GM12864 (cell line): ENCODE data around the gene KCNMA1.

Experiments used
- DNase-seq: peaks from one replicate; pipeline ENCODE4 v3.0.0-alpha.2; 2011; ENCODE audit warnings: low read depth
- H3K4me3 ChIP-seq: 2 replicates; pipeline ENCODE4 v1.5.1; 2011; ENCODE audit warnings: mild to moderate bottlenecking, low read depth, low read length, control low read depth
- CTCF ChIP-seq: IDR thresholded peaks from 2 replicates; pipeline ENCODE4 v1.5.1; 2011; ENCODE audit warnings: low read depth, mild to moderate bottlenecking, moderate library complexity, low read length, control low read depth, inconsistent platforms; ENCODE audit errors: missing control alignments

The KCNMA1 gene

GRCh38 chr10:77474386-77474785, 163.2 kb downstream of the KCNMA1 start:
- DNase-seq: no peak
- TF ChIP-seq CTCF: no peak
- H3K4me3 ChIP-seq: no peak overlapping the region

- no peak for TF ChIP-seq CTCF
- H3K4me3 ChIP-seq: no peak overlapping the region
- no peak for DNase-seq
Observed at GRCh38 chr10:77472146-77472545, 165.5 kb downstream of the KCNMA1 start.

- TF ChIP-seq CTCF: no peak
- no peak for DNase-seq
- H3K4me3 ChIP-seq: no peak overlapping the region
Observed at GRCh38 chr10:77471069-77471536, 166.5 kb downstream of the KCNMA1 start.

GRCh38 chr10:77467422-77467963, 170.1 kb downstream of the KCNMA1 start:
- DNase-seq: no peak
- TF ChIP-seq CTCF: no peak
- H3K4me3 ChIP-seq: no peak overlapping the region

DNA sequence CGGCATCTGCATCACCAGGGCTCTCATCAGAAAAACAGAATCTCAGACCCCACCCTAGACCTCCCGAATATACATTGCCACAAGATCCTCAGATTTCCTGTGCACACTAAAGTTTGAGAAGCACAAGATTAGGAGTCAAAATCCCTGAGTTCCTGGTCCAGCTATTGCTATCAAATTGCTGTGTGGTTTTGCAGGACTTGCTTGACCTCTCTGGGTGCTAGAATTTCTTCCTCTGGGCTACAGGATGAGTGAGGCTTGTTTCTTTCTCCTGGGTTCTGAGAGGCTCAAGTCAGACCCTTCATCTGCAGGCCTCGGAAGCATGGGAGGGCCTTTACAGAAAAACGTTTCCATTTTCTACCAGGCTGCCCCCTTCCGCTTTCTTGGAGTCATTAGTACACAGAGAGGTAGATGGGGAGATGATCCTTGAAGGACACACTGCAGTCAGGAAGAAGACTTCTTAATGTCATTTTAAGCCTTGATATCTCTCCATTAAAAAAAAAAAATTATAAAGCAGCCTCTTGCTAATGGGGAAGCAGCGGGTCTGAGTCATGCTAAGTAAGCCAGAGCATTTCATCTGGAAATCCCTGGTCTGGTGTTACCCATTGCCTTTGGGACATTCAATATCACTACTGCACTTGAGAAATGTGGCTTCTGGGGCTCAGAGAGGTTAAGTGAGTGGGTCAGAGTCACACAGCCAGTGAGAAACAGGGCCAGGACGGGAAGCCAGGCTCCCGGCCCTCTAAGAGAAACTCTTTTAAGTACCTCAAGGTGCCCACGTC, 173.5 kb downstream of the KCNMA1 start:
- no peak overlapping the region for H3K4me3 ChIP-seq
- TF ChIP-seq CTCF: no peak
- DNase-seq: no peak

- DNase-seq: no peak
- no peak overlapping the region for H3K4me3 ChIP-seq
- TF ChIP-seq CTCF: no peak
Observed at GRCh38 chr10:77463499-77463898, 174.1 kb downstream of the KCNMA1 start.
